Measurements from ENCODE around the gene BCL2L12. TPM values are rescaled to one million over a fixed set of nuclear protein-coding genes. Genes with fewer than 3 reads are reported as not detected.

The BCL2L12 gene
- total RNA-seq, 1 donor from 2014 or later = 31.5 TPM

DNA sequence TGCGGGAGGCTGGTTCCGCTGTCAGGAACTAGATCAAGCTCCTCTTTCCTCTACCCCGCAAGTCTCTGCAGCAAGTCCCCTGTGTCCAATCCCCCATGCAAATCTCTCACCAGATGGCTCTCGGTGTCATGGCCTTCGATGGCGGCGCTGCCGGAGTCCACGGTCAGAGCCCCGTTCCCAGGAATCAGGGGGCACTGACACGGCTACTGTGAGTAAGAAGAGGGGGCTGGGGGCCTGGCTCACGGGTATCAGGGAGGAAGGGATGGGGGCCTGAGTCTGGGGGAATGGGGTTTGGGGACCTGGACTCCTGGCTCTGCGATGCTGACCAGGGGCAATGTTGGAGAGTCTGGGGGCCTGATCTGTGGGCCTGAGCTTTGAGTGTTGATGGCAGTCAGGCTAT is 19.7 kb upstream of the BCL2L12 start:
- Histone ChIP-seq H3K4me2 (ENCODE audit: low read length) (no peak overlapping the region), H3K79me2 (ENCODE audit: insufficient read depth, low read length) (peaks cover 77% of the 10 kb centered on the region), H3K9ac (ENCODE audit: low read length) (no peak overlapping the region), H4K20me1 (ENCODE audit: insufficient read depth, low read length) (peaks cover 70% of the 10 kb centered on the region), H2AFZ (ENCODE audit: low read depth, low read length) (no peak overlapping the region), H3K27ac (ENCODE audit: low read depth, low read length) (no peak overlapping the region), H3K27me3 (ENCODE audit: insufficient read depth, low read length) (no peaks in the 10 kb centered on the region), H3K36me3 (ENCODE audit: insufficient read depth, low read length) (peaks cover 3% of the 10 kb centered on the region), H3K4me1 (ENCODE audit: insufficient read depth, low read length) (peaks cover 18% of the 10 kb centered on the region), H3K4me3 (ENCODE audit: insufficient read depth, low read depth, low read length) (no peak overlapping the region), H3K9me3 (ENCODE audit: insufficient read depth, low read depth, low read length) (no peaks in the 10 kb centered on the region)
- Mint-ChIP-seq H3K36me3 (ENCODE audit: low read depth, unreplicated experiment) (peaks cover 6% of the 10 kb centered on the region), H3K4me1 (ENCODE audit: low read depth, unreplicated experiment) (peaks cover 17% of the 10 kb centered on the region), H3K9me3 (ENCODE audit: unreplicated experiment) (no peaks in the 10 kb centered on the region), H3K27ac (ENCODE audit: unreplicated experiment) (peak overlapping the region; percentile 81), H3K27me3 (ENCODE audit: low read depth, unreplicated experiment) (no peaks in the 10 kb centered on the region), H3K4me3 (ENCODE audit: unreplicated experiment) (no peak overlapping the region)
- TF ChIP-seq EZH2 (IDR thresholded peaks at IDR 0.05; ENCODE audit: insufficient read depth, low read length) = no peak
- TF ChIP-seq, protein P1, sequence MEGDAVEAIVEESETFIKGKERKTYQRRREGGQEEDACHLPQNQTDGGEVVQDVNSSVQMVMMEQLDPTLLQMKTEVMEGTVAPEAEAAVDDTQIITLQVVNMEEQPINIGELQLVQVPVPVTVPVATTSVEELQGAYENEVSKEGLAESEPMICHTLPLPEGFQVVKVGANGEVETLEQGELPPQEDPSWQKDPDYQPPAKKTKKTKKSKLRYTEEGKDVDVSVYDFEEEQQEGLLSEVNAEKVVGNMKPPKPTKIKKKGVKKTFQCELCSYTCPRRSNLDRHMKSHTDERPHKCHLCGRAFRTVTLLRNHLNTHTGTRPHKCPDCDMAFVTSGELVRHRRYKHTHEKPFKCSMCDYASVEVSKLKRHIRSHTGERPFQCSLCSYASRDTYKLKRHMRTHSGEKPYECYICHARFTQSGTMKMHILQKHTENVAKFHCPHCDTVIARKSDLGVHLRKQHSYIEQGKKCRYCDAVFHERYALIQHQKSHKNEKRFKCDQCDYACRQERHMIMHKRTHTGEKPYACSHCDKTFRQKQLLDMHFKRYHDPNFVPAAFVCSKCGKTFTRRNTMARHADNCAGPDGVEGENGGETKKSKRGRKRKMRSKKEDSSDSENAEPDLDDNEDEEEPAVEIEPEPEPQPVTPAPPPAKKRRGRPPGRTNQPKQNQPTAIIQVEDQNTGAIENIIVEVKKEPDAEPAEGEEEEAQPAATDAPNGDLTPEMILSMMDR (IDR thresholded peaks at IDR 0.05; ENCODE audit: insufficient read depth, low read depth, low read length) = no peak
- FAIRE-seq (no peak), DNase-seq (ENCODE audit: low read depth) (no peak)

DNA sequence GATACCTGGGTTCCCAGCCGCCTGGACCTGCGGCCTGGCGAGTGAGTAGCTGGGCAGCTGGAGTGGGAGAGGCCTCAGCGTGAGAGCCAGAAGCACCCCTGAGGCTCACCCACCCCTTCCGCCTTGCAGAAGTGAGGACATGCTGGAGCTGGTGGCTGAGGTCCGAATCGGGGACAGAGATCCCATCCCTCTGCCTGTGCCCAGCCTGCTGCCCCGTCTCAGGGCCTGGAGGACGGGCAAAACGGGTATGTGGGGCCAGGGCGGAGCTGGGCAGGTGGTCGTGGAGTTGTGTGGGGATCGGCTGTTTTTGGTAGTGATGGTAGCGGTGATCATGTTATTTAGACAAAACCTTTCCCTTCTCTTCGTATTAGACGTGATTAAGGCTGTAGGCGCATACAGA is 19.1 kb upstream of the BCL2L12 start:
- FAIRE-seq = no peak

More for the DNA sequence above, 19.1 kb upstream of the BCL2L12 start:
- TF ChIP-seq, protein P1 (IDR thresholded peaks at IDR 0.05; ENCODE audit: insufficient read depth, low read depth, low read length) = no peak
- TF ChIP-seq EZH2 (IDR thresholded peaks at IDR 0.05; ENCODE audit: insufficient read depth, low read length) = no peak
- no peak overlapping the region for H3K27ac ChIP-seq (ENCODE audit: low read depth, low read length)
- H3K4me3 ChIP-seq (ENCODE audit: insufficient read depth, low read depth, low read length) = no peak overlapping the region
- Mint-ChIP-seq H3K4me3 (ENCODE audit: unreplicated experiment) (no peak overlapping the region), H3K36me3 (ENCODE audit: low read depth, unreplicated experiment) (peaks cover 6% of the 10 kb centered on the region), H3K27ac (ENCODE audit: unreplicated experiment) (no peak overlapping the region), H3K4me1 (ENCODE audit: low read depth, unreplicated experiment) (peaks cover 17% of the 10 kb centered on the region), H3K9me3 (ENCODE audit: unreplicated experiment) (no peaks in the 10 kb centered on the region), H3K27me3 (ENCODE audit: low read depth, unreplicated experiment) (no peaks in the 10 kb centered on the region)
- H3K79me2 ChIP-seq (ENCODE audit: insufficient read depth, low read length) = peaks cover 77% of the 10 kb centered on the region
- H3K9me3 ChIP-seq (ENCODE audit: insufficient read depth, low read depth, low read length) = no peaks in the 10 kb centered on the region
- no peaks in the 10 kb centered on the region for H3K27me3 ChIP-seq (ENCODE audit: insufficient read depth, low read length)
- peaks cover 13% of the 10 kb centered on the region for H3K4me1 ChIP-seq (ENCODE audit: insufficient read depth, low read length)
- H3K9ac ChIP-seq (ENCODE audit: low read length) = no peak overlapping the region
- H4K20me1 ChIP-seq (ENCODE audit: insufficient read depth, low read length) = peaks cover 70% of the 10 kb centered on the region
- peaks cover 3% of the 10 kb centered on the region for H3K36me3 ChIP-seq (ENCODE audit: insufficient read depth, low read length)
- no peak for DNase-seq (ENCODE audit: low read depth)
- H2AFZ ChIP-seq (ENCODE audit: low read depth, low read length) = no peak overlapping the region
- no peak overlapping the region for H3K4me2 ChIP-seq (ENCODE audit: low read length)
